LNCAP (cell line): ENCODE measurements around the gene SCGB3A1.

Experiments
- TF ChIP-seq, protein P1 (sequence below): fragments of 450-650 bp; IDR thresholded peaks from 2 replicates; pipeline ENCODE4 v1.5.1; 2017; ENCODE audit warnings: mild to moderate bottlenecking

Gene SCGB3A1

DNA sequence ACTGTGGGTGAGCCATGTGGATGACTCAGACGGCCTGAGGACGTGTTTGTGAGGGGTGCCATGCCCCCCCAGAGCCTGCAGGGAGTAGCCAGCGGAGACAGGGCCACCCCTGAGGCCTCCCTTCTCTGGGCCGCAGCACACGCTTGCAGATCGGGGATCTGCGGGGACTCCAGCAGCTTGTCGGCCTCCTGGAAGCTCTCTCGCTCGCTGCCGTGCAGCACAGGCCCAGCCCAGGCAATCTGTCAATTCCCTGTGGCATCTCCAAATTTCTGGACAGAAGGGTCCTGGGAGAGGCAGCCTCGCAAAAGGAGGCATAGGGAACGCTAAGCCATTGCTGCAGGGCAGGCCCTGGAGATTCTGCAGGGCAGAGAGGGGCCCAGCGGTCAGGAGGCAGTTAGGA, 36.9 kb upstream of the SCGB3A1 start:
- TF ChIP-seq, protein P1, sequence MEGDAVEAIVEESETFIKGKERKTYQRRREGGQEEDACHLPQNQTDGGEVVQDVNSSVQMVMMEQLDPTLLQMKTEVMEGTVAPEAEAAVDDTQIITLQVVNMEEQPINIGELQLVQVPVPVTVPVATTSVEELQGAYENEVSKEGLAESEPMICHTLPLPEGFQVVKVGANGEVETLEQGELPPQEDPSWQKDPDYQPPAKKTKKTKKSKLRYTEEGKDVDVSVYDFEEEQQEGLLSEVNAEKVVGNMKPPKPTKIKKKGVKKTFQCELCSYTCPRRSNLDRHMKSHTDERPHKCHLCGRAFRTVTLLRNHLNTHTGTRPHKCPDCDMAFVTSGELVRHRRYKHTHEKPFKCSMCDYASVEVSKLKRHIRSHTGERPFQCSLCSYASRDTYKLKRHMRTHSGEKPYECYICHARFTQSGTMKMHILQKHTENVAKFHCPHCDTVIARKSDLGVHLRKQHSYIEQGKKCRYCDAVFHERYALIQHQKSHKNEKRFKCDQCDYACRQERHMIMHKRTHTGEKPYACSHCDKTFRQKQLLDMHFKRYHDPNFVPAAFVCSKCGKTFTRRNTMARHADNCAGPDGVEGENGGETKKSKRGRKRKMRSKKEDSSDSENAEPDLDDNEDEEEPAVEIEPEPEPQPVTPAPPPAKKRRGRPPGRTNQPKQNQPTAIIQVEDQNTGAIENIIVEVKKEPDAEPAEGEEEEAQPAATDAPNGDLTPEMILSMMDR = no peak

DNA sequence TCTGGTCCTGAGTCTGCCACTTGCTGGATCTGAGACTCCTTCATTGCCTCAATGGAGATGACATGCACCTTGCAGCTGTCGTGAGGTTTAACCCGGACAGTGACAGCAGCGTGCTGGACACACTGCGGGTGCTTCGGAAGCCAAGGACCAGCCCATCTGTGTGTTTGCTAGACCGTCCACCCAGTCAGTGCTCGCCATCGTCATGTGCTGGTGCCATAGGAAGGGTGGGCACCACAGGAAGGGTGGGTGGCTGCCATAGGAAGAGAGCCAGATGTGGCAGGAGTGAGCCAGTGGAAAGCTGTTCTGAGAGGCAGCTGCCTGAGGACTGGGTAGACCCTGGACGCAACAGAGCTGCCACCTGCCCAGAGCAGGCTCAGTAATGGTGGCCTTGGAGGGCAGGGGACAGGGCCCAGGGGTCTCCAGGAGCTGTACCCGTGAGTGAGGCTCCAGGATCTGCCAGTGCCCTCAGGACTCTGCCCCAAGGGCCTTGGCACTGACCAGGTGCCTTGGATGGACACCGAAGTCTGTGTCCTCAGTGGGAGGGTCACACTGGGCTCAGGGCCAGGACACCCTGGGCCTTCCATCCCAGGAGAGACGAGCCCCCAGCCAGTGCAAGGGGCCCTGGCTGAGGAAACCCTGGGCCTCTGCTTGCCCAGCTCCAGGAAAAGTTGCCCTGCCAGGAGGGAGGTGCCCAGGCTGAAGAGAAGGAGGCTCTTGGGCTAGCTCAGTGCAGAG, 36.3 kb upstream of the SCGB3A1 start:
- TF ChIP-seq, protein P1 = no peak

DNA sequence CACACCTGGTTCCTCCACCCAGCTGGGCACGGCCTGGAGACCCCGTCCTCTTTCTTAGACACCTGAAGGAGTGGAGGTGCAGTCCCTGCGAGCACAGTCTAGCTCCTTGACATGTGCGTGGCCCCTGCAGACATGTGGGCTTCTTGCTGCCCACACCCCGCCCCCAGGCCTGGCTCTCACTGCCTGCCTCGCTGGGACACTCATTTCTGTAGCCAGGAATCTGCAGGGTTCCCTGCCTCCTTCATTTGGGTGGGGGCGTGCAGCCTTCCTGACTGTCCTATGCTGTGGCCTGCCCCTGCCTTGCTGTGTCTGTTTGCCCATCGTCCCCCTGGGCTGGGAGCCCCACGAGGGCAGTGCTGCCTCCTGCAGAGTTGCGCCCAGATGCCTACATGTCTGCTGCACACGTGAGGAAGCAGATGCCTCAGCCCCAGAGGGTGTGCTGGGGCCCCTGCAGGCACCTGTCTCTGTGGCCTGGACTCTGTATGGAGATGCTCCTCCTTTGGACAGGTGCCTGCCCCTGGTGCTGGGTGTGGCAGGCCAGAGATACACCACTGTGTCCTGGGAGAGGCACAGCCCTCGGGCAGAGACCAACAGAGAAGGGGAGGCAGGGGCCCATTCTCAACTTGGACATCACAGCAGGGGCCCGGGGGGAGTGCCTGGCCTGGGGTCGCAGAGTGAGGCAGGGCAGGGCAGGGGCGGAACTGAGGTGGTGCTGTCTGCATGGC, 35.5 kb upstream of the SCGB3A1 start:
- TF ChIP-seq, protein P1 = no peak

DNA sequence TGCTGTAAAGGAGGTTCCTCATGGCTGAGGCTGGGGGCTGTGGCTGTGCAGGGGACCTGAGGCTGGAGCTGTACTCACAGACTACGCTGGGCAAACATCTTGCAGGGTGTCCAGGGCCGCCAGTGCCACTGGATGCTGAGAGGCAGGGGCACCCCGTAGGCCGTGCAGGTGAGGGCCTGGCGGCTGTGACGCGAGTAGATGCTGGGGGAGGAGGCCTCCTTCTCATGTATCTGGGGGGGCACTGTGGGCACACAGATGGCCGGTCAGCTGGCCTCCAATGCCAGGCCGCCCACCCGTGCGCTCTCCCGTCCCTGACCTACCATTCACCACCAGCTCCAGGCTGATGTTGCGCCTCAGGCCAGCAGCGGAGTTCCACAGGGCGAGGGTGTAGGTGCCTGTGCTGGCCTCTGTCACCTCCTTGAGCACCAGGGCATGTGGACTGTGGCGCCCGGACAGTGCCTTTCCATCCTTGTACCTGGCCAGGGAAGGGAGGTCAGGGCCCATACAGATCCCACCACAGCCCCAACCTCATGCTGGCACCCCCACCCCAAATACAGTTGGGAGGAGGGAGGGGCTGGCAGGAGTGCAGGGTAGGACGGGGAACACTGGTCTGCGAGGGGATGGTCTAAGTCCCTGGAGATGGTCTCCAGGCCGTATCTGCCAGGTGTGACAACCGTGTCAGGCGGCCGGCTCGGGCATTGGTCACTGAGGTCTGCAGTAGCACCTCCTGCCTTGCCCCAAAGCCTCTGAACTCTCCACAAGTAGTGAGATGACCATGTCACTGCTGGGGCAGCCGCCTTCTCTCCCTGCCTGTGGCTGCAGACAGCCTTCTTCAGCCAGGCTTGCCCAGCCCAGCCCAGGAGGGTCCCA, 34.7 kb upstream of the SCGB3A1 start:
- TF ChIP-seq, protein P1 = no peak

DNA sequence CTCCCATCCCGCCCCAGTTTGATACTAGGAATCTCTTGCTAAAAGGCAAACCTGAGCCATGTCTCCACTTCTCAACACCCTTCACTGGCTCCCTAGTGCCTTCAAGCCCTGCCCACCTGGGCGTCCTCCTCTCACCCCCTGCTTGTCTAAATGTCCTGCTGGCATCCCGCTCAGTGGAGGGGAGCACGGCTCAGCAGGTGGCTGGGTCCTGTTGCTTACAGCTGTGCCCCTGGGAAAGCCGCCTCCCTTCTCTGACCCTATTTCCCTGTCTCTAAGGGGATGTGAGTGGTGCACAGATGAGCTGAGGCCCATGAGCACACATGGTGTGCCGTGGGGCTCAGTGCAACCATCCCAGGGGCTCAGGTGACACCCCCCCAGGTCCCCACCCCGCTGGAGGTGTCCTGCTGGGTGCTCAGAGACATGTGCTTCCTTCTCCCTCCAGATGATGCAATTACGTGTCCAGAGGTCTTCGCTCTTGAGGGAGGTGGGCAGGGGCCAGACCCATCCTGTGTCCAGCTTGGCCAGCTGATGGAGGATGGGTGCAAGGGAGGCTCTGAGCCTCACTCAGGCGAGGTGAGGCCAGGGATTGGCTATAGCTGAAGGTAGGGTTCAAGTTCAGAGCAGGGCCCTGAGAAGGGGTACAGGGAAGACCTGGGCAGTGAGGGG, 34.0 kb upstream of the SCGB3A1 start:
- TF ChIP-seq, protein P1 = no peak

DNA sequence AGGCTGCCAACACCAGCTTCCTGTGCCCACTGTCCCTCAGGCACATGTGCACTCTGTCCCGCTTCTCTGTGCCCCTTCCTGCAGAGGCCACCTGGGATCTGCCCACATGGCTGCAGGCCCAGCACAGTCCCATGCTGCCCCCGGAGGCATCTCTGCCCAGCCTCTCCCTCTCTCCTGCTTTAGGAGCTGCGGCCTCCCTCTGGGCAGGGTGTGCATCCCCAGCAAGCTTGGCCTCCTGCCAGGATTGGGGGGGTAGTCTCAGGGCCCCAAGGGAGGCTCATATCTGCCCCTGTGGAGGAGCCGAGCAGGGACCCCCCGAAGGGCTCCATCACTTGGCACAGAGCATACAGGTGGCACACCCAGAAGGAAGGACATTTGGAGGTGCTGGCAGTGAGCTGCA, 33.3 kb upstream of the SCGB3A1 start:
- TF ChIP-seq, protein P1 = no peak

DNA sequence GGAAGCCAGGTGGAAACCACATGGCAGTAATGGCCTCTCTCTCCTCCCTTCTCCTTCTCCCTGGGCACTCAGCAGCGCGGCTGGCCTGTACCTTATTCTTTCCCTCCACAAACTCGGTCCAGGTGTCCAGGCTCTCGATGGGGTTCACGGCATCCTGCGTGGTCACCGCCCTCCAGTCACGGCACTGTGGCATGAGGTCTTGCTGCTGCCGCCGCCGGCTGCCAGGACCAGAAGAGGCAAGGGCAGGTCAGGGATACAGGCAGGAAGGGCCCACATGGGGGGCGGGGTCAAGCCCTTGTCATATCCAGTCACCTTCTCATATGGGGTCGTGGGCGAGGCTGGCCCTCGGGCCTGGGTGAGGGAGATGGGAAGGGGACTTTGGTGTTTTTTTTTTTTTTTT, 32.5 kb upstream of the SCGB3A1 start:
- TF ChIP-seq, protein P1 = no peak
